ENCODE data around the gene PAM16. TPM values are rescaled to one million over a fixed set of nuclear protein-coding genes. Genes with fewer than 3 reads are reported as not detected.

PAM16 gene
- total RNA-seq, 2 experiments from 2014 or later, result 62.8 to 67.8 TPM

GRCh38 chr16:4373909-4374742, 23.0 kb upstream of the PAM16 start:
- POLR2A ChIA-PET, result no interaction called here
- no peak overlapping the region for H3K27ac Mint-ChIP-seq
- intact Hi-C loops (cut with DNase I, micrococcal nuclease), result no loop called here

GRCh38 chr16:4373356-4373908, 22.3 kb upstream of the PAM16 start:
- no peaks in the 10 kb centered on the region for H3K9me3 Mint-ChIP-seq (ENCODE audit: low read depth)
- no peak overlapping the region for H3K27ac Mint-ChIP-seq

More at GRCh38 chr16:4373909-4374742, 23.0 kb upstream of the PAM16 start:
- Mint-ChIP-seq H3K36me3 (ENCODE audit: low read depth) (no peaks in the 10 kb centered on the region), H3K27me3 (no peaks in the 10 kb centered on the region), H3K4me1 (peaks cover 15% of the 10 kb centered on the region), H3K4me3 (no peak overlapping the region), H3K9me3 (ENCODE audit: low read depth) (no peaks in the 10 kb centered on the region)
- DNase-seq (no peak), ATAC-seq (no peak)
- CTCF ChIA-PET, result interaction anchor here (0.5 to 1.9 kb wide), 5 partner anchors 19 to 413 kb away, joined by 3 to 4 read pairs (median 3); partner anchors contain the start of gene PAM16

GRCh38 chr16:4372578-4373355, 21.6 kb upstream of the PAM16 start:
- Mint-ChIP-seq H3K4me1 (peaks cover 13% of the 10 kb centered on the region), H3K9me3 (ENCODE audit: low read depth) (no peaks in the 10 kb centered on the region), H3K36me3 (ENCODE audit: low read depth) (no peaks in the 10 kb centered on the region), H3K27ac (no peak overlapping the region), H3K27me3 (no peaks in the 10 kb centered on the region), H3K4me3 (no peak overlapping the region)
- CTCF ChIA-PET, result interaction anchor here (0.6 to 0.7 kb wide), 2 partner anchors 8 to 19 kb away, joined by 3 to 4 read pairs; no protein-coding TSS in a partner anchor
- POLR2A ChIA-PET, result no interaction called here
- ATAC-seq (no peak), DNase-seq (no peak)
- intact Hi-C loops (cut with DNase I, micrococcal nuclease), result no loop called here

More at GRCh38 chr16:4373356-4373908, 22.3 kb upstream of the PAM16 start:
- ATAC-seq (no peak), DNase-seq (no peak)
- Mint-ChIP-seq H3K4me3 (no peak overlapping the region), H3K36me3 (ENCODE audit: low read depth) (no peaks in the 10 kb centered on the region), H3K27me3 (no peaks in the 10 kb centered on the region), H3K4me1 (peaks cover 15% of the 10 kb centered on the region)
- intact Hi-C loops (cut with DNase I, micrococcal nuclease), result no loop called here
- ChIA-PET CTCF (interaction anchor here (0.6 kb wide), 3 partner anchors 8 to 27 kb away, joined by 3 to 4 read pairs (median 4); no protein-coding TSS in a partner anchor), POLR2A (no interaction called here)

GRCh38 chr16:4372001-4372577, 21.0 kb upstream of the PAM16 start:
- Mint-ChIP-seq H3K4me3 (peak overlapping the region; percentile 59), H3K4me1 (peaks cover 12% of the 10 kb centered on the region), H3K27me3 (no peaks in the 10 kb centered on the region), H3K9me3 (ENCODE audit: low read depth) (no peaks in the 10 kb centered on the region), H3K27ac (no peak overlapping the region), H3K36me3 (ENCODE audit: low read depth) (no peaks in the 10 kb centered on the region)
- ATAC-seq (peak; percentile 60), DNase-seq (peak; percentile 52)
- intact Hi-C loops (cut with DNase I, micrococcal nuclease), result no loop called here
- ChIA-PET CTCF (no interaction called here), POLR2A (no interaction called here)

GRCh38 chr16:4371357-4372000, 20.4 kb upstream of the PAM16 start, which contains the start of gene VASN:
VASN (plus strand) TSS chr16:4371848; CDS start chr16:4380878, 9,030 bp downstream.
- CTCF ChIA-PET, result interaction anchor here (1.0 kb wide), 1 partner anchor 12 kb away, joined by 5 read pairs; no protein-coding TSS in a partner anchor

GRCh38 chr16:4370570-4371356, 19.6 kb upstream of the PAM16 start:
- Mint-ChIP-seq H3K36me3 (ENCODE audit: low read depth) (no peaks in the 10 kb centered on the region), H3K4me3 (no peak overlapping the region), H3K9me3 (ENCODE audit: low read depth) (no peaks in the 10 kb centered on the region), H3K4me1 (peaks cover 12% of the 10 kb centered on the region), H3K27ac (no peak overlapping the region), H3K27me3 (no peaks in the 10 kb centered on the region)
- CTCF ChIA-PET, result interaction anchor here (0.5 to 1.0 kb wide), 3 partner anchors 11 to 679 kb away, joined by 4 to 5 read pairs (median 4); no protein-coding TSS in a partner anchor
- intact Hi-C loops (cut with DNase I, micrococcal nuclease), result loop anchor here (1.0 to 2.0 kb wide), 2 partner anchors 19 to 64 kb away; partner anchors contain the start of gene PAM16 (in 1 of the 2)
- DNase-seq (no peak), ATAC-seq (no peak)
- POLR2A ChIA-PET, result no interaction called here

More at GRCh38 chr16:4371357-4372000, 20.4 kb upstream of the PAM16 start, which contains the start of gene VASN:
- Mint-ChIP-seq H3K36me3 (ENCODE audit: low read depth) (no peaks in the 10 kb centered on the region), H3K27ac (no peak within 1 kb of the TSS), H3K4me3 (peak within 1 kb of the TSS; percentile 59), H3K27me3 (no peaks in the 10 kb centered on the region), H3K4me1 (peaks cover 12% of the 10 kb centered on the region), H3K9me3 (ENCODE audit: low read depth) (no peaks in the 10 kb centered on the region)
- DNase-seq (peak; percentile 81), ATAC-seq (peak; percentile 94)
- POLR2A ChIA-PET, result no interaction called here
- intact Hi-C loops (cut with DNase I, micrococcal nuclease), result loop anchor here (1.0 to 2.0 kb wide), 2 partner anchors 20 to 65 kb away; partner anchors contain the start of gene PAM16 (in 1 of the 2)

- H3K4me3 Mint-ChIP-seq, result no peak overlapping the region
- H3K27me3 Mint-ChIP-seq, result no peaks in the 10 kb centered on the region
- H3K9me3 Mint-ChIP-seq (ENCODE audit: low read depth), result no peaks in the 10 kb centered on the region
- H3K27ac Mint-ChIP-seq, result no peak overlapping the region
- intact Hi-C loops (cut with DNase I, micrococcal nuclease), result loop anchor here in 1 of 2 experiments (2.0 kb wide), 1 partner anchor 63 kb away; no protein-coding TSS in a partner anchor
- ATAC-seq (no peak), DNase-seq (no peak)
- POLR2A ChIA-PET, result no interaction called here
- CTCF ChIA-PET, result interaction anchor here (0.5 to 0.6 kb wide), 2 partner anchors 112 to 678 kb away, joined by 4 read pairs; no protein-coding TSS in a partner anchor
- peaks cover 12% of the 10 kb centered on the region for H3K4me1 Mint-ChIP-seq
- no peaks in the 10 kb centered on the region for H3K36me3 Mint-ChIP-seq (ENCODE audit: low read depth)
Measured at GRCh38 chr16:4370151-4370550, 19.0 kb upstream of the PAM16 start.

- Mint-ChIP-seq H3K27ac (no peak overlapping the region), H3K27me3 (no peaks in the 10 kb centered on the region), H3K36me3 (ENCODE audit: low read depth) (peaks cover under 1% of the 10 kb centered on the region), H3K4me1 (peaks cover 9% of the 10 kb centered on the region), H3K9me3 (ENCODE audit: low read depth) (no peaks in the 10 kb centered on the region), H3K4me3 (no peak overlapping the region)
- DNase-seq, result no peak
- ATAC-seq, result no peak
- intact Hi-C loops (cut with DNase I, micrococcal nuclease), result no loop called here
- ChIA-PET CTCF (interaction anchor here (0.6 to 1.4 kb wide), 2 partner anchors 10 to 18 kb away, joined by 3 to 5 read pairs; no protein-coding TSS in a partner anchor), POLR2A (interaction anchor here (0.6 kb wide), 1 partner anchor 139 kb away, joined by 3 read pairs; no protein-coding TSS in a partner anchor)
Measured at GRCh38 chr16:4369007-4369733, 18.0 kb upstream of the PAM16 start.

GRCh38 chr16:4367393-4367856, 16.3 kb upstream of the PAM16 start:
- Mint-ChIP-seq H3K4me3 (no peak overlapping the region), H3K27me3 (no peaks in the 10 kb centered on the region), H3K4me1 (peaks cover 4% of the 10 kb centered on the region), H3K27ac (no peak overlapping the region), H3K36me3 (ENCODE audit: low read depth) (peaks cover 8% of the 10 kb centered on the region), H3K9me3 (ENCODE audit: low read depth) (no peaks in the 10 kb centered on the region)
- ATAC-seq (no peak), DNase-seq (no peak)
- intact Hi-C loops (cut with DNase I, micrococcal nuclease), result no loop called here
- POLR2A ChIA-PET, result no interaction called here
- CTCF ChIA-PET, result no interaction called here
